Placental pericyte (primary cell): ENCODE data around the gene DHX15. TPM values are rescaled to one million over a fixed set of nuclear protein-coding genes. Genes with fewer than 3 reads are reported as not detected.

Source experiments
- small RNA-seq: library from RNA; depleted of rRNA; stranded (forward); fragments of <200 nt; gene quantifications from one replicate; pipeline ENCODE3, GENCODE V24; 2012; ENCODE audit warnings: low replicate concordance
- total RNA-seq: library from RNA; depleted of rRNA; stranded (reverse); fragments of >200 nt; gene quantifications from 2 replicates; pipeline ENCODE4 v1.2.3, GENCODE V29; 2012

DHX15 gene
- total RNA-seq: 124 and 195 TPM in 2 replicates

DNA sequence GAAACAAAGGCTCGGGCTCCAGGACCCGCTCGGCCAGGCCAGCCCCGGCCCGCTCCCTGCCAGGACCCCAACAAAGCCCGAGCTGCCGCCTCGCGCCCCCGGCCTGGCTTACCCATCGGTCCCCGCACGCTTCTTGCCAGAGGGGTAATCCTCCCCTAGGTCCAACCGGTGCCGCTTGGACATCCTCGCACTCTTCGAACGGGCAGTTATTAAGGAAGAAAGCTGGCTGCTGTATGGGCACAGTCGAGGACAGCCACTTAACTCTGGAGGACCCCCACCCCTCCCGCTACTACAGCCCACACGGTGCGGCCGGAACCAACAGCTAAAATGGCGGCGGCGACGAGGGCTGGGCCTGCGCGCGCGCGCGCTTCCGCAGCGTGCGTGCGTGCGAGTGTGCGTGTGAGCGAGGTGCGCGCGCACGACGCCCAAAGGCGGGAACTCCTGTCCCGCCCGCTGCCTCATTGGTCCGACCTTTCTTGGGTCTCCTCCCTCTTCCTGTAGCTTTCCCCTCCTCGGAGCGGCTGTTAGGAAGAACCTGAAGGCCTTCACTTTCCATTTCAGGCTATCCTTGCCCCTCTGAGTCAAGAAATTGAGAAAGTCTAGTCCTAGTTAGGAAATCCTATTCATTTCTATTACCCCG lies at the start of gene DHX15:
Gene DHX15 (minus strand): TSS at position 344 of the 640 bp plus-strand sequence. CDS start 161 bp downstream, at position 183.

Small RNA genes within 50 kb of the gene (small RNA-seq; reads per million reads assigned to genes)
- gene MIR573: 0.68 reads per million, percentile 30 among the genes with 10 or more reads in this experiment
- not detected for gene RN7SL16P

Other genes starting within 250 kb of the DHX15 start
- 18.9 and 69.4 TPM in 2 replicates for gene SOD3, start 211.0 kb upstream of the DHX15 start, total RNA-seq